HEK293T (cell line): ENCODE measurements around the gene PLAGL1.

Experiments used
- CTCF ChIA-PET: fragments of 350-600 bp; formaldehyde crosslinking; extraction: SDS; loops from one replicate; lab custom pipeline; 2021; ENCODE audit warnings: antibody characterized with exemption, inconsistent platforms; lab: Yijun Ruan, JAX
- POLR2A ChIA-PET: fragments of 350-600 bp; formaldehyde crosslinking; extraction: SDS; loops from one replicate; lab custom pipeline; 2020; ENCODE audit warnings: antibody characterized with exemption, inconsistent platforms; lab: Yijun Ruan, JAX
- DNase-seq: peaks from one replicate; pipeline ENCODE4 v3.0.0; 2012; ENCODE audit warnings: mixed read lengths; ENCODE audit errors: extremely low spot score
- ARNT ChIP-seq: fragments of 450-650 bp; IDR thresholded peaks from 2 replicates; pipeline ENCODE4 v1.6.1; 2017; ENCODE audit warnings: mild to moderate bottlenecking
- BHLHE40 ChIP-seq: fragments of 450-650 bp; IDR thresholded peaks from 2 replicates; pipeline ENCODE4 v1.6.1; 2016; ENCODE audit warnings: mild to moderate bottlenecking, moderate library complexity, borderline replicate concordance
- CTBP1 ChIP-seq: fragments of 450-650 bp; IDR thresholded peaks from 2 replicates; pipeline ENCODE4 v1.6.1; 2016; ENCODE audit warnings: borderline replicate concordance
- ELF4 ChIP-seq: fragments of 450-650 bp; IDR thresholded peaks from 2 replicates; pipeline ENCODE4 v1.6.1; 2017; ENCODE audit warnings: antibody characterized with exemption
- FOXA1 ChIP-seq: fragments of 450-650 bp; IDR thresholded peaks from 2 replicates; pipeline ENCODE4 v1.6.1; 2016; ENCODE audit warnings: mild to moderate bottlenecking
- FOXK2 ChIP-seq: fragments of 450-650 bp; IDR thresholded peaks from 2 replicates; pipeline ENCODE4 v1.6.1; 2016; ENCODE audit warnings: mild to moderate bottlenecking
- FOXM1 ChIP-seq: fragments of 450-650 bp; IDR thresholded peaks from 2 replicates; pipeline ENCODE4 v1.6.1; 2017; ENCODE audit warnings: mild to moderate bottlenecking, borderline replicate concordance
- HDGF ChIP-seq: fragments of 450-650 bp; IDR thresholded peaks from 2 replicates; pipeline ENCODE4 v1.6.1; 2017; ENCODE audit warnings: antibody characterized with exemption, borderline replicate concordance
- L3MBTL2 ChIP-seq: fragments of 450-650 bp; conservative IDR thresholded peaks from 2 replicates; pipeline ENCODE4 v1.6.1; 2016; ENCODE audit warnings: mild to moderate bottlenecking
- LEF1 ChIP-seq: fragments of 450-650 bp; IDR thresholded peaks from 2 replicates; pipeline ENCODE4 v1.6.1; 2017; ENCODE audit warnings: mild to moderate bottlenecking, borderline replicate concordance
- NFRKB ChIP-seq: fragments of 450-650 bp; IDR thresholded peaks from 2 replicates; pipeline ENCODE4 v1.6.1; 2016; ENCODE audit warnings: mild to moderate bottlenecking, moderate library complexity
- SP1 ChIP-seq: fragments of 450-650 bp; IDR thresholded peaks from 2 replicates; pipeline ENCODE4 v1.6.1; 2017
- SUZ12 ChIP-seq: fragments of 450-650 bp; IDR thresholded peaks from 2 replicates; pipeline ENCODE4 v1.6.1; 2016; ENCODE audit warnings: mild to moderate bottlenecking
- TARDBP ChIP-seq: fragments of 450-650 bp; IDR thresholded peaks from 2 replicates; pipeline ENCODE4 v1.6.1; 2016
- ZNF384 ChIP-seq: fragments of 450-650 bp; IDR thresholded peaks from 2 replicates; pipeline ENCODE4 v1.6.1; 2016
- TF ChIP-seq, protein P1 (sequence below): fragments of 450-650 bp; IDR thresholded peaks from 2 replicates; pipeline ENCODE4 v1.6.1; 2016

The PLAGL1 gene

DNA sequence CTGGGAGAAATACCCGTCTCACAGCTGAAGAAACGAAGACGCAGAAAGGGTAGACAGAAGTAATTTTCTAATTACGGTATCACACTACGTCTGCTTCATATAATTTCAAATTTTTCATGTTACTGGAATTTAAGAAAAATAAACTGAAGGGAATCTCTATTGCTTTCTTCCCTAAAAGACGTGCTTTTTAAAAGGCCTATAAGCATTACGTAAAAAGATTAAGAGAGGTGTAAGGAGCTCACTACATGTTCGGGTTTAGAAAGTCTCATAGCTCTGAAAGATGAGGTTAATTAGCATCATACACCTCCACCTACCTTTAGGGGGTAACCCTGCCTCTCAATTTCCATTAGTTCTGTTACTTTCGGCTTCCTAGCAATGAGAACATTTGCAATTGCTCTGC, 787 bp upstream of the PLAGL1 start:
- TF ChIP-seq CTBP1 (no peak), ELF4 (no peak), L3MBTL2 (no peak), FOXK2 (no peak), FOXA1 (no peak), LEF1 (no peak), BHLHE40 (no peak), HDGF (no peak), FOXM1 (no peak), NFRKB (no peak), ZNF384 (no peak), SUZ12 (no peak), TARDBP (no peak), SP1 (no peak)
- TF ChIP-seq, protein P1, sequence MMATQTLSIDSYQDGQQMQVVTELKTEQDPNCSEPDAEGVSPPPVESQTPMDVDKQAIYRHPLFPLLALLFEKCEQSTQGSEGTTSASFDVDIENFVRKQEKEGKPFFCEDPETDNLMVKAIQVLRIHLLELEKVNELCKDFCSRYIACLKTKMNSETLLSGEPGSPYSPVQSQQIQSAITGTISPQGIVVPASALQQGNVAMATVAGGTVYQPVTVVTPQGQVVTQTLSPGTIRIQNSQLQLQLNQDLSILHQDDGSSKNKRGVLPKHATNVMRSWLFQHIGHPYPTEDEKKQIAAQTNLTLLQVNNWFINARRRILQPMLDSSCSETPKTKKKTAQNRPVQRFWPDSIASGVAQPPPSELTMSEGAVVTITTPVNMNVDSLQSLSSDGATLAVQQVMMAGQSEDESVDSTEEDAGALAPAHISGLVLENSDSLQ = no peak
- no peak for DNase-seq
- CTCF ChIA-PET = interaction anchor here (1.6 kb wide), 1 partner anchor 69 kb away, joined by 5 read pairs; no protein-coding TSS in a partner anchor
- POLR2A ChIA-PET = interaction anchor here (0.9 to 1.6 kb wide), 6 partner anchors 10 to 433 kb away, joined by 3 to 8 read pairs (median 4); partner anchors contain the start of gene LTV1

DNA sequence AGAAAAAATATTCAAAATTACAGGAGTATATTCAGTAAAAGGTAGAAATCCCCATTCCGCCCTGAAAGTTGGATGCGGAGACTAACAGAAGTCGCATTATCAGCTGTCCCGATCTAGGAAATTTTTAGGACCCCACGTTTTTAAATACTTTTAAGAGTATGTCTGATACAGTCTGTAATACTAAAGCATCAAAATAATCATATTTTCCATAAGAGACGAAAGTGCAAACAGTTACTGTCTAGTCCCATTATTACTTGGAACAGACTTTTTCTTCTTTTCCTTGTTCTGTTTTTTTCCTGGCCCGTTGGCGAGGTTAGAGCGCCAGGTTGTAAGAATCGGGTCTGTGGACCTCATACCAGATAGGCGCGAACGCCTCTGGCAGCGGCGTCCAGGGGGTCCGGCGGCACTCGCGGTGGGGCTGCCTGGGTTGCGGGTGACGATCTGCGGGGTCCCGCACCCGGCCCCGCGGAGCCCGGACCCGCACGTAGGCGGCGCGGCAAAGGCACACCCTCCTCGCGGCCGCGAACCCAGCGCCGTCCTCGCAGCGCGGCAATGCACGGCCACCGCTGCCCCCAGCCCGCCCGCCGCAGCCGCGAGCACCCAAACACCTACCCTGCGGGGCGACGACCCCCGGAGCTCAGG, 460 bp downstream of the PLAGL1 start:
- CTCF ChIA-PET = interaction anchor here (1.0 to 1.6 kb wide), 2 partner anchors 67 to 432 kb away, joined by 3 to 5 read pairs; no protein-coding TSS in a partner anchor
- POLR2A ChIA-PET = interaction anchor here (1.0 to 1.6 kb wide), 6 partner anchors 9 to 432 kb away, joined by 3 to 8 read pairs (median 4); partner anchors contain the start of gene LTV1
- DNase-seq = no peak
- TF ChIP-seq LEF1 = peak; percentile 74; the same call in 1 of the 2 replicates
- TF ChIP-seq, protein P1 = no peak

DNA sequence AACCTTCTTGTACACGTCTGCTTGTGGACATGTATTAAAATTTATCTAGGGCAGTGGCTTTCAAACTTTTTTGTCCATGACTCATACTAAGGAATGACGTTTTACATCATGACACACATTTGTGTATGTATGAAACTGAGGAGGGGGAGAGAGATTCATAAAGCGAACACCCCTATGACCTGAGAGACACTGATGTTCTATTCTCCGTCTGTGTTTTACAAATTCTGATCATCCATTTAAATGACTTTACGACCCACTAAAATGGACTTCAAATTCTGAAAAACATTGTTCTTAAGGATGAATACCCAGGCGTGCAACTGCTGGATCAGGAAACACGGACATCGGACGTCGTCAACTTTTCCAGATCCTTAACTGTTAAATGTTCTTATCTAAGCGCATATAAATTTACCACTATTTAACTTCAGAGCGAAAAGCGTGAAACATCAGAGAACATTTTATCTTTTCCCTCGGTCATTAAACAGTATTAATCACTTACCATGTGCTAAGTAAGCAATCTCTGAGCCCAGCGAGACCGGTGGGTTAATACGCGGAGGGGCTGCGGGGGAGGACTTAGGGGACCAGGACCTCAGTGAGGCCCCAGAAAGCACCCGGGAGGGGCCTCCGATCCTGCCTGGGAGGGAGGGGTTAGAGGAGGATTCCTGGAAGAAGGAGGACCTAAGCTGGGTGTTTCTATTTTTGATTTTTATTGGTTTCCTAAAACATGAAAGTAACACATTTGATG, 1.2 kb downstream of the PLAGL1 start:
- peak; percentile 65 for DNase-seq
- TF ChIP-seq ZNF384 (no peak), LEF1 (no peak), CTBP1 (peak; percentile 19; the same call in 1 of the 2 replicates), L3MBTL2 (0 out of 2 replicates have a peak, but pooled peaks have one; percentile 48)
- TF ChIP-seq, protein P1 = no peak
- ChIA-PET CTCF (interaction anchor here (1.0 kb wide), 1 partner anchor 432 kb away, joined by 3 read pairs; no protein-coding TSS in a partner anchor), POLR2A (interaction anchor here (1.5 to 1.6 kb wide), 2 partner anchors 63 to 164 kb away, joined by 4 to 8 read pairs; partner anchors contain the start of gene LTV1)

DNA sequence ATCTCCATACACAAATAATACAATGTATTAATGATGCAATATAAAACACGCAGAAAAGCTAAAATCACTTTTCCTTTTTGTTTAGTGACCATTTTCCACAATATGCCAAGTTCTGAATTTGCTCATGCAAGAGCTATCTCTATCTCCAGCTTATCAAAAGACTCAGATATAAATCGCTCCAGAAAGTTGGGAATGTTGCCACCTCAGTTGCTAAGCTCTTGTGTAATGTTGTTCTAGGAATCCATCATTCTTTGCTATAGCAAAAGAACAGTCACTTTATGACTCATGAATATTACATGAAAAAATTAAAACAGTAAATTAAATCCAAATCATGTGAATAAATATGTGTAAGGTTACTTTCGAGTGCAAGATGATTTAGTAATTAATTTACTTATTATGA, 8.7 kb downstream of the PLAGL1 start:
- ChIA-PET CTCF (no interaction called here), POLR2A (no interaction called here)
- TF ChIP-seq FOXK2 = no peak
- no peak for TF ChIP-seq TARDBP
- TF ChIP-seq FOXA1 = no peak
- DNase-seq = no peak

DNA sequence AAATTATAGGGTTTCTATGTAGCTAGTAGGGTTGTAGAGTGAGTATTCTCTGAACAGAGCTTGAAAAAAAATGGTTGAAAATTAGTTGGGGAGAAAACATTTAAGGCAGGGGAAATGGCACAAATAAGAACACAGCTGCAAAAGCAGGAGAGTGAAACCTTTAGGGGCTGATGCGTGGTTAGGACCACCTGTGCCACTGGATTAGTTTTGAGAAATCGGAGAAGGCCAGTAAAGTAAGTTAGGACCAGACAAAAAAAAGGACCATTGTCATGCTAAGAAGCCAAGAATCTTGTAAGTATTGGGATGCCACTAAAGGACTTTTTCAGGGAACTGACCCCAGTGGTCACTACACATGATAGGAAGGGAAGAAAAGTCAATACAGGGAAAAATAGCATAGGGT, 9.4 kb downstream of the PLAGL1 start:
- TF ChIP-seq TARDBP (no peak), BHLHE40 (no peak), ZNF384 (no peak), SUZ12 (no peak), FOXM1 (no peak)

GRCh38 chr6:143993965-143994646, 14.0 kb downstream of the PLAGL1 start:
- ChIA-PET POLR2A (no interaction called here), CTCF (no interaction called here)
- no peak for TF ChIP-seq NFRKB
- no peak for TF ChIP-seq FOXM1
- no peak for TF ChIP-seq ARNT
- TF ChIP-seq SUZ12 = no peak
- TF ChIP-seq ELF4 = no peak
- TF ChIP-seq, protein P1 = no peak
- no peak for TF ChIP-seq HDGF
- no peak for TF ChIP-seq CTBP1
- TF ChIP-seq TARDBP = no peak
- TF ChIP-seq FOXK2 = no peak
- TF ChIP-seq ZNF384 = no peak
- no peak for TF ChIP-seq LEF1
- no peak for TF ChIP-seq SP1
- no peak for TF ChIP-seq FOXA1
- no peak for DNase-seq

More for the DNA sequence above, 9.4 kb downstream of the PLAGL1 start:
- CTCF ChIA-PET = no interaction called here
- POLR2A ChIA-PET = interaction anchor here (1.2 kb wide), 1 partner anchor 9 kb away, joined by 4 read pairs; the partner anchor contains the start of gene PLAGL1
- no peak for DNase-seq
